DMS53 treated with DMSO at 0.1 percent for 48 hours (cell line): ENCODE measurements around the gene SRA1.

Experiments
- DNase-seq: peaks from one replicate; lab custom pipeline; 2025; ENCODE audit not compliant: unreplicated experiment; lab: John Stamatoyannopoulos, UW

SRA1 gene

DNA sequence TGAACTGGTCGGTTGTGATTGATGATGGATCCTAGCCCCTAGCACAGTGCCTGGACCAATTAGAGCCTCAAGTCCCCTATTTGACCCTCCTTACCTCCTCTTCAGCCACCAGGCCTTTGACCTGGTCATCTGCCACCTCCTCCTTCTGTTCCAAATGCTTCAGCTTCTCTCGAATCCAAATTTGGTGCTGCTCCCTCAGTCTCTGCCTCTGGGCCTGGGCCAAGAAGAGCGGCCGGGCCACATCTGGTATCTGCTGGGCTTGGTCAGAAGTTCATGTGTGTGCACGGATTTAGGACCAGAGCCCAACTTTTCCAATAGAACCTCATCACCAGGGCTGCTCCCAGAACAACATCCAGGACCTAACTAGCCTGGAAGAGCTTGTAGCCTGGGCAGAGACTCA is 13.8 kb upstream of the SRA1 start:
- DNase-seq: no peak

DNA sequence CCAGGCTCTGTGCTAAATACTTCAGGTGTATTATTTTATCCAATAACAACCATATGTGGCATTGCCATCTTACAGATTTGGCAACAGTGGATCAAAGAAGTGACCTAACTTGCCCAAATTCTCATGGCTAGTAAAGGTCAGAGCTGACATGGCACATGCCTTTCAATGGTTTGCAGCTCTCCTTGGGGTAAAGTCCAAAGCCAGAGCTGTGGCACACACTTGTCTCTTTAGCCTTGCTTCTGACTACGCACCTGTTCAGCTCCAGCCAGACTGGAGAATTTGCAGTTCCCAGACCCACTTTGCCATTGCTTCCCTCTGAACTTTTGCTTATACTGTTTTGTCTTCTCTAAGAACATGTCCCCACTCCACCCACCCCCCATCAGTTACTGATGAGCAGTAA is 13.2 kb upstream of the SRA1 start:
- no peak for DNase-seq

DNA sequence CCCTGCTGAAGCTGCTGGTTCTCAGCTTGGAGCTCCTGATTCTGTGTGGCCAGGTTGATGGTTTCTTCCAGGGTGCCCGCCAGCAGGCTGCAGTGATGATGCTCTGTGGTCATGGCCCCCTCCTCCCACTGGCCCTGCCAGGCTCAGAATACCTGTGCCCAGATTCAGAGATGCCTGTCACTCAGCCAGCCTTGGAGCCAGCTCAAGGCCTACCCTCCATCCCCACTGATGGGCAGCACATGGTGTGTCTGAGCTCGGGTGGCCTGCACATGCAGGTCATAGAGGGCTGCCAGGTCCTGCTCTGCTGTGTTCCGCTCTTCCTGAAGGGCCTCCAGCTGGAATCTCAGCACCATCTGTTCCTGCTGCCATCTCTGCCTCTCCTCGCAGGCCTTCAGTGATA is 12.8 kb upstream of the SRA1 start:
- no peak for DNase-seq

DNA sequence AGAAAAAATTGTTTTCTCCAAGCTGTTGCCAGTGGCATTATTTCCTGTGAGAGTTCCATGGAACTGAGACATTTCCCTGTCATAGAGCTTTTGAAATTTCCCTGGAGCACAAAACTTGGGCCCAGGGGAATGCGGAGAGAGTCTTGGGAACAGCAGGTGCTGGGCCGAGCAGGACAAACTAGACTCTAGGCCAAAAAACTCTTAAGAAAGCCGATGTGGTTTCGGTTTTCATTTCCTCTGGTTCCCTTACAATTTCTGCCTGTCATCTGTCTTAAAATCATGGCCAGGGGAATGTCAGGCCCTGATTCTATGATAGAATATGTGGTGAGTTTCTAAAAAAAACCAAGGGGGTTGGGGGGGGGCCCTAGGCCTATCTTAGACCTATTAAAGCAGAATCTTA is 11.9 kb upstream of the SRA1 start:
- no peak for DNase-seq

DNA sequence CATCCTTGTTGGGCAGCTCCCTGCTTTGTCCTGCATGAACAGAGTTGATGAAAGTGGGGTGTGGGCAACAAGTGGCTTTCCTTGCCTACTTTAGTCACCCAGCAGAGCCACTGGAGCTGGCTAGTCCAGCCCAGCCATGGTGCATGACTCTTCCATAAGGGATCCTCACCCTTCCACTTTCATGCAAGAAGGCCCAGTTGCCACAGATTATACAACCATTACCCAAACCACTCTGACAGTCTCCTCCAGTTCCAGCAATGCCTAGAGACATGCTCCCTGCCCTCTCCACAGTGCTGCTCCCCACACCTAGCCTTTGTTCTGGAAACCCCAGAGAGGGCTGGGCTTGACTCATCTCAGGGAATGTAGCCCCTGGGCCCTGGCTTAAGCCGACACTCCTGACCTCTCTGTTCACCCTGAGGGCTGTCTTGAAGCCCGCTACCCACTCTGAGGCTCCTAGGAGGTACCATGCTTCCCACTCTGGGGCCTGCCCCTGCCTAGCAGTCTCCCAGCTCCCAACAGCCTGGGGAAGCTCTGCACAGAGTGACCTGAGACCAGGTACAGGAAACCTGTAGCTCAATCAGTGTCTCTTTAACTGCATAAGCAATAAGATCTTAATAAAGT is 11.3 kb upstream of the SRA1 start:
- no peak for DNase-seq

DNA sequence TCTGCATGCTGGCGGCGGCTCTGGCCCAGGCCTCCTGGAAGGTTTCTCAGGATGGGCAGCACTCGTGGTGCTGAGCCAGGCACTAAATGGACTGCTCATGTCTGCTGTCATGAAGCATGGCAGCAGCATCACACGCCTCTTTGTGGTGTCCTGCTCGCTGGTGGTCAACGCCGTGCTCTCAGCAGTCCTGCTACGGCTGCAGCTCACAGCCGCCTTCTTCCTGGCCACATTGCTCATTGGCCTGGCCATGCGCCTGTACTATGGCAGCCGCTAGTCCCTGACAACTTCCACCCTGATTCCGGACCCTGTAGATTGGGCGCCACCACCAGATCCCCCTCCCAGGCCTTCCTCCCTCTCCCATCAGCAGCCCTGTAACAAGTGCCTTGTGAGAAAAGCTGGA is 10.6 kb upstream of the SRA1 start:
- no peak for DNase-seq

DNA sequence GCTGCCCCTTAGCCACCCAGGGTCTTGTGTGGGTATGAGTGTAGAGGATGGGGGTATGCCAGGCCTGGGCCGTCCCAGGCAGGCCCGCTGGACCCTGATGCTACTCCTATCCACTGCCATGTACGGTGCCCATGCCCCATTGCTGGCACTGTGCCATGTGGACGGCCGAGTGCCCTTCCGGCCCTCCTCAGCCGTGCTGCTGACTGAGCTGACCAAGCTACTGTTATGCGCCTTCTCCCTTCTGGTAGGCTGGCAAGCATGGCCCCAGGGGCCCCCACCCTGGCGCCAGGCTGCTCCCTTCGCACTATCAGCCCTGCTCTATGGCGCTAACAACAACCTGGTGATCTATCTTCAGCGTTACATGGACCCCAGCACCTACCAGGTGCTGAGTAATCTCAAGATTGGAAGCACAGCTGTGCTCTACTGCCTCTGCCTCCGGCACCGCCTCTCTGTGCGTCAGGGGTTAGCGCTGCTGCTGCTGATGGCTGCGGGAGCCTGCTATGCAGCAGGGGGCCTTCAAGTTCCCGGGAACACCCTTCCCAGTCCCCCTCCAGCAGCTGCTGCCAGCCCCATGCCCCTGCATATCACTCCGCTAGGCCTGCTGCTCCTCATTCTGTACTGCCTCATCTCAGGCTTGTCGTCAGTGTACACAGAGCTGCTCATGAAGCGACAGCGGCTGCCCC is 10.0 kb upstream of the SRA1 start:
- no peak for DNase-seq

DNA sequence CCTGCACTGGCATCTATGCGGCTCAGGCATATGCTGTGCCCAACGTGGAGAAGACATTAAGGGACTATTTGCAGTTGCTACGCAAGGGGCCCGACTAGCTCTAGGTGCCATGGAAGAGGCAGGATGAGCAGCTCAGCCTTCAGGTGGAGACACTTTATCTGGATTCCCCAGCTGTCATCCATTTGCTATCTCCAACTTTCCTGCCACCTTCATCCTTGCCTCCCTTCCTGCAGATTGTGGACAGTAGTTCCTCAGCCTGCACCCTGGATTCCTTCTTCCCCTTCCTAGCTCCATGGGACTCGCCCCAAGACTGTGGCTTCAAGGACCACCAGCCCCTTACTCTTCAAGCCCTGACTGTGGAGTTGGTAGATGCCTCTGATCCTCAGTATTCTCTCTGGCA is 9.4 kb upstream of the SRA1 start:
- DNase-seq: no peak

DNA sequence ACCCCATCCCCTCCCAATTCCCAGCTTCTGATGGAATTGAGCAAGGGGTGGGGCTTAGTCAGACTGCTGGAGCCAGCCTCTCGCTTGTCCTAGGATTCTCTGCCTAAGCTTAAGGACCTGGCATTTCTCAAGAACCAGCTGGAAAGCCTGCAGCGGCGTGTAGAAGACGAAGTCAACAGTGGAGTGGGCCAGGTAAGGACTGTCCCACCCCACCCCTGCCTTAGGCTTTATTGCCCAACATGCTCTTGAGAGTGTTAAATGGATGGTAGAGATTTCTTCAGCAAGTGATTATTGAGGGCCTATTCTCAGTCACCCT is 8.5 kb upstream of the SRA1 start:
- DNase-seq: no peak

DNA sequence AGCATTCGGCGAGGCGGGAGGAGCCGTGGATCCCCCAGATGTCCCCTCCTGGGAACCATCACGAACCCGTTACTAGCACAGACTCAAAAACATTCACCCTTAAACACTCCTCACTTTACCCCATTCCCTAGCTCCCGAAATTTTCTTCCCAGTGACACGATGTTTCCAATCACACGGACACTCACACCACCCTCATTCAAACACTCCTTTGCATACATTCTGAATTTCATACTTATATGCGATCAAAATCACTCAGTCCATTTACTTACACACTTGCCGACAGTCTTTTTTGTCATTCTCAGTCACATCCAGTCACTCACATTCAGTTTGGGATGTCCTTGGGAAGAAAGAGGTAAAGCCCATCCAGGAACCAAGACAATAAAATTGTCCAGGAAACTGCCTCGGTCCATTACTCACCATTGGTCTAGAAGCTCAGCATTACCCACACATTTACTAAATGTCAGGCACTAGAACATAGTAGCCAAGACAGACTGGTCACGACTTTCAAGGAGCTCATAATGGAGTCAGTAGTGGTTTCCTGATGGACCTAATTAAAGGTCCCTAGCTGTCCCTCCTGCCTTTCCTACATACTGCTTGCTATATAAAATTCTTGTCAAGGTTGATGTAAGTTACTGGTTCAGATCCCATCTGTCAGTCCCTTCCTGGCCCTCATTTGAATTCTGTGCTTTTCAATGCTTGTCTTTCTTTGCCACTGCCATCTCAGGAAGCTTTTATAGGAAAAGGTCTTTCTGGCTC is 7.9 kb upstream of the SRA1 start:
- no peak for DNase-seq

DNA sequence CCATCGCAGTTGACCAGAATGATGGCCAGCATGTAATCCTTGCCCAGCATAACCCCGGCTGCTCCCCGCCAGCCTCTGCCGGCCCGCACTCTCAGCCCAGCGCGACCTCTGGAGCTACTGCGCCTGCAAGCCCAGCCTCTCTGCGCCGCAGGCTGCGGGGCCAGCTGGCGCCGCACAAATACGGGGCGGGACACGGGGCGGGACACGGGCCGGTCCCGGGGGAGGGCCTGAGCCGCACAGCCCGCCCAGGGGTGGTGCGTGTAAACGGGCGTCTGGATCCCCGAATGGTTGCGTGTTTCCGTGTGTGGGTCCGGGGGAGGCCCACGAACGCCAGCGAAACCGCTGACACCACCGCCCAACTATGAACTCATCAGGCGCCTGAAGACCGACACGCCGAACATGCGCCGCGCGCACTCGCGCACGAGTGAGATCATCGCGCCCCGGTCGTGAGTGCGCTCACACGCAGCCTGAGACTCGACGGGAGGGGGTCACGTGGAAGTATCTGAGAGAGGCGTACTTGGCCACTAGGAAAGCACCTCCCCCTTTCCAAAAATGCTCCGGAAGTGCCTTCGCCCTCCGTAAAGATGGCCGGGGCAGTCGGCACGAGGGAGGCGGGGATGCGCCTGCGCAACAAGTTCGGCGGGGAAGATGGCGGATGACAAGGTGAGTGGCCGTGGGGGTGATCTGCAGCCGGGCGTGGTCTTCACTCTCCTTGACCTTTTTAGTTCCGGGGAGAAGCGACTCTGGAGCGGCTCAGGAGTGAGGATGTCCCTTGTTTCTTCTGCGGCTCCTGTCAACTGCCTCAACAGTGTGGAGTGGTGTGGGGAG is 7.1 kb upstream of the SRA1 start, which contains the start of the genes APBB3 and SLC35A4:
Gene APBB3, minus strand, starts transcription at position 403 of the 828 bp plus-strand sequence. Its CDS starts 353 bp downstream, at position 50.
Gene SLC35A4, plus strand, starts transcription at position 633 of the 828 bp plus-strand sequence. CDS start 2,342 bp downstream, outside the sequence.
- peak; percentile 95 for DNase-seq

DNA sequence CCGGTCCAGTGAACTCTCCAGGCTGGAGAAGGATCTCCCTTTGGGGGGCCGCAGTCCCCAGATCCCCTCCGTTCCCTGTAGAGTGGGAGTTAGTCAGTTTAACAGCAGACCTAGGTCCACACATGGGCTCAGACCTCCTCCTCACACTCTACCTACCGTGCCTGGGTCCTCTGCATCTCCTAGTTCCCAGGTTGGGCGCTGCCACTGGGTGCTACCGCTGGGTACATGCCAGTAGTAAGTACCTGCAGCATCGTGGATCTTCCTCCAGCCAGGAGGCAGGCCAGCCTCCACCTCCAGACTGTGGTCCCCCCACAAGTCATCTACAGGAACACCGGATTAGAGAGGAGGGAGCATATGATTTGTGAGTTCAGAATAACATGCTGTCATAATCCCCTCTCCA is 6.3 kb upstream of the SRA1 start:
- DNase-seq: no peak

DNA sequence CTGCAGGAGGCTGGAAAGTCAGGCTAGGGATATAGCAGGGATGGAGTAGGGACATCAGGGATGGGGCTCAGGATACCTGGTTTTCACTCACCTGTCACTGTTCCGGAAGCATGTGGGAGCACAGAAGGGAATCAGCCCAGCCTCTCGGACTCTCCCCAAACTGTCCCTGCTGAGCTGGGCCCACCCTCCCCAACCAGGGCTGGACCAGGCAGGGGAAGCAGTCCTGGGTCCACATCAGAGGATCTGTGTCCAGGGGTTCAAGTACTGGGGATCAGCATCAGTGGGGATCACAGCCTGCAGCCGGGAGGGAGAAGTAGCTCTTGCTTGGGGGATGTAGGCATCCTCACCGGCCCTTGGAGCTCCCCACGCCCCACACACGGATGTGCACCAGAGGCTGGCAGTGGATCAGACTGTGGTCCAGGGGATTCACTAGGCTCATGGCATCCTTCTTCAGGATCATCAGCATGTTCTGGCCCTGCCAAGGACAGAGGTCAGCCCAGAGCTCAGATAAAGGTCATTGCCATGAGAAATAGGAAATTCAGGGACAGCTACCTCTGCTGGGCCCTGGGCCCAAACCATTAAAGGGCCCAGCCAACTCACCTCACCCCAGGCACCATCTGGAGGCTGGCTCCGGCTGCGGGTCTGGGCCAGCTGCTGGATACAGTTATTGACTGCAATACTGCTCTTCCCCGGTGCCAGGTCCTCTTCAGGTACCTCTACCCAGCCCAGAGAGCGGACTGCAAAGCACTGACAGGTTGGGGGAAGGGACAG is 4.7 kb upstream of the SRA1 start:
- DNase-seq: no peak

DNA sequence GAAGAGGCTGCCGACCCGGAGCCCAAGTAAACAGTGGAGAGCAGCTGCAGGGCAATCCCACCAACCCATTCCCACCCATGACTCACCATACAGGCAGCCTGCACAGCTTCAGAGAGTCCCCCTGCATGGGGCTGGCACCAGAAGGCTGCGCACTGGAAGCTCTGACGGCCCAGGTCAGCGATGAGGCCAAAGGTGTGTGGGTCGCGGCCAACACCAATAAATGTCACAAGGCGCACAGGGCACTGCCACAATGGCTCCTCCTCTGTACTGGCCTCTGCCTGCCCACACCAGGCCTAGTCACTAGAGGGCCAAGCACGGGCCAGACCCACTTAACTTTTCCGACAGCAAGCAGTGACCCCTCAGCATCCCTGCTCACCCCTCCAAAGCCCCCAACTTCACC is 3.0 kb upstream of the SRA1 start:
- DNase-seq: no peak

DNA sequence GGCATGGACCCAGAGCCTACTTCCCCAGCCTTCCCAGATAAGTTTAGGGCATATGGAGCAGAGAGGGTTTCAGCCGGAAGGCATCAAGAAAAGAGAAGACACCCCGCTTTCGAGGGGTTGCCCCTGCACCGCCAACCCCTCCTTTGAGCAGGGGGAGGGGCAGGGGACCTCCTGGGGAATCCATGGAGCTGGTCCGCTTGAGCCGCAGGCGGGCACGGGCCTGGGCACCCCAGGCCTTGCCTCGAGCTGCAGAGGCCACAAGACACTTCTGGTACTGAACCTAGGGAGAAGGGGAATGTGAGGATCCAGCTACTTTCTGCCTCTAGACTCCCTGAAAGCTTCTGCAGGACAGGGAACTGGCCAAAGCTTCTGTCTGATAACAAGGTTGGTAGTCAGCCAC is 1.3 kb upstream of the SRA1 start:
- no peak for DNase-seq

DNA sequence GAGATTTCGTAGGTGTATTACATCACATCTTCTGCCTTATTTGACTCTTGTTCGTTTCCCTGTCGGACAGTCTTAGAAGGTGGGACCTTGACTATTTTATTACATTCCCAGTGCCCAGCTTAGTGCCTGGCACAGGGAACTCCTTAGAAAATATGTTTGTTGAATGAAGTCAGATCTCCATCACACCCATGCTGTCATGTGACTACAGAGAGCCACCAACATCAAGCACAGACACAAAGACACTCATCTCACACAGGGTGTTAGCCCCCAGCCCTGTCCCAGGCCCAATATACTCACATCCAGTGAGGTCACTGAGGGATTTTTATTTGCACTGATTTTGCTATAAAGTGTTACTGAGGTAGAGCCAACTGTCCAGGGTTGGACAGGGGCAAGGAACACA is 692 bp upstream of the SRA1 start:
- no peak for DNase-seq

DNA sequence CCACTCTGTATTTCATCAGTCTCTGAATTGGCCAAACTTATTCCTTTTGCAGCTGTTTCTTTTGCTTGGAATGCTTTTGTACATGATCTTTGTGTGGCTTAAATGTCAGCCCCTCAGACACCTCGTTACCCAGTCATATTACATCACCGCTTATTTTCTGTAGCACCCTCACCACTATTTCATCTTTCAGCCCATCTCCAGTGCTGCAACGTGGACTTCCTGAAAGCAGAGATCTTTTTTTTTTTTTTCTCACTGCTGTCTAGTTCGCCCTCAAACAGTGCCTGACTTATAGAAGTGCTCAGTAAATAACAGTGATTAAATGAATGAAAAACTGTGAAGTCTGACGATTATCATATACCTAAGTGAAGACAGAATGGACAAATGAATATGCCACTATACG is 835 bp downstream of the SRA1 start:
- no peak for DNase-seq

DNA sequence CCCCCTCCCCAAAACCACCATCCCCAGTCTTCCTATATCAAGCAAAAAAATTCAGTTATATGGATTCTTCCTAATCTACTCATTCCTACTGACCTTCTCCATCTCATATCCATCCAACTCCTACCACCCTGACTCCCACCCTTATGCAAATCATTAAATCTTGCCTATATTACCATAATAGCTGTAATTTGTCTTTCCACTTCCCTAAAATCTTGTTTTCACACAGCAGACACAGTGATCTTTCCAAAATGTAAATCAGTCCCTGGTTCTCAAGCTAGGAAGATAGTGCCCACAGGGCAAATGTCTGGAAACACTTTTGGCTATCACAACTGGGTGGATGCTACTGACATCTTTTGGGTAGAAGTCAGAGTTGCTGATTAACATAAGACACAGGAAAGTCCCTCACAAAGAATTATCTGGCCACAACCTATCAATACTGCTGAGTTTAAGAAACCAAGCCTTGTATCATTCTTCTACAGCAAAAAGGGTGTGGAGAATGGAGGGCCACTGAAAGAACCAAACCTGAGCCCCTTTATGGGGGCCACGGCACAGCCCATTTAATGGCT is 1.4 kb downstream of the SRA1 start:
- no peak for DNase-seq

DNA sequence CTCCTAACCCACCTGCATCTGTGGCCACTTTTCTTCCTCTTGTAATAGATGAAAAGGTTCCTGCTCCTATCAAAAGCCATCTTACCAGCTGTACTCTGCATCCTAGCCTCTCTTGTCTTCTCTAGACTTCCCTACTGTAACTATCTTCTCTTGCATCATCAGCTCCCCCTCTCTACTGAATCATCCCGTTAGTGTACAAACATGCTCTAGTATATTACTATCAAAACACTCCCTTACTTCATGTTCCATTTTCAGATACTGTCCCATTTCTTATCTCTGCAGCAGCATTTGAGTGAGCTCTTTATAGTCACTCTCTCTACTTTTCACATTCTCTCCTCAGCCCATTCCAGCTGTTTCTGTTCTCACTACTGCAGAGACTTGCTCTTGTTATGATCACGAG is 2.8 kb downstream of the SRA1 start:
- DNase-seq: no peak

DNA sequence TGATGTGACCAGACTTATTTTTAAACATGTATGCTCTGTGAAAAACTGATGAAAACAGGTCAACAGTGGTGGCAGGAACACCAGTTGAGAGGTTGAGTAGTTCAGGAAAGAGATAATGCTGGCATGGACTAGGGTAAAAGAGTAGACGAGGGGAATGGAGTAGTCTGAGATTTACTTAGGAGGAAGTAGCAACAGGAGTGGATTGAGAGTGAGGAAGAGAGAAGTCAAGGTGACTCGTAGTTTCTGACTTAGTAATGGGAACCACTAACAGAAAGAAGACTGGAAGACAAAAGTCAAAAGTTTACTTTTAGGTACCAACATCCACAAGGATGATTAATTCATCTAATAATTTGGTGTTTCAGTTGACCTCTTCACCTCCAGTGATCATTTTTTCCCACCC is 3.6 kb downstream of the SRA1 start:
- no peak for DNase-seq
